ENCODE measurements around the gene DDR2.
"Not testable (repeated sequence)": the region's sequence is repeated elsewhere in the genome, so short reads cannot be mapped to it uniquely, and the experiment has no call there.

GRCh38 chr1:162807503-162807902, 175.2 kb downstream of the DDR2 start:
- not testable (repeated sequence) for TF ChIP-seq CTCF (IDR thresholded peaks at IDR 0.05; ENCODE audit: poor library complexity, severe bottlenecking); TAF1 (IDR thresholded peaks at IDR 0.05; ENCODE audit: low read depth); RAD21 (conservative IDR thresholded peaks at IDR 0.05); EZH2 (IDR thresholded peaks at IDR 0.05; ENCODE audit: borderline replicate concordance, insufficient read depth, low read length, poor library complexity, severe bottlenecking); REST (IDR thresholded peaks at IDR 0.05; ENCODE audit: borderline replicate concordance); MXI1 (conservative IDR thresholded peaks at IDR 0.05; ENCODE audit: poor library complexity, severe bottlenecking); SMC3 (conservative IDR thresholded peaks at IDR 0.05; ENCODE audit: poor library complexity)
